Measurements from ENCODE around the gene TADA3. TPM values are rescaled to one million over a fixed set of nuclear protein-coding genes. Genes with fewer than 3 reads are reported as not detected.

The TADA3 gene
- total RNA-seq, 4 donors from 2014 or later: 45.0 to 61.1 (median 52.2) TPM

GRCh38 chr3:9762871-9763270 is 29.4 kb downstream of the TADA3 start:
- no peak for TF ChIP-seq CTCF (IDR thresholded peaks at IDR 0.05)
- ATAC-seq (ENCODE audit: low FRiP score) (no peak), DNase-seq (ENCODE audit: low spot score) (no peak)

- TF ChIP-seq CTCF (IDR thresholded peaks at IDR 0.05): no peak
- DNase-seq (ENCODE audit: low spot score): no peak
- ATAC-seq (ENCODE audit: low FRiP score): no peak
These were observed 30.4 kb downstream of the TADA3 start for GRCh38 chr3:9761919-9762318.

GRCh38 chr3:9760779-9761505 is 31.3 kb downstream of the TADA3 start:
- ATAC-seq (ENCODE audit: low FRiP score): no peak
- TF ChIP-seq CTCF (IDR thresholded peaks at IDR 0.05): no peak
- no peak for DNase-seq (ENCODE audit: low spot score)

GRCh38 chr3:9757427-9757826 is 34.8 kb downstream of the TADA3 start:
- TF ChIP-seq CTCF (IDR thresholded peaks at IDR 0.05): no peak
- DNase-seq (ENCODE audit: low spot score) (no peak), ATAC-seq (ENCODE audit: low FRiP score) (no peak)

- no peak for TF ChIP-seq CTCF (IDR thresholded peaks at IDR 0.05)
- no peak for ATAC-seq (ENCODE audit: low FRiP score)
- DNase-seq (ENCODE audit: low spot score): no peak
These were observed 37.6 kb downstream of the TADA3 start for GRCh38 chr3:9754678-9755077.

- DNase-seq (ENCODE audit: low spot score) (no peak), ATAC-seq (ENCODE audit: low FRiP score) (no peak)
- TF ChIP-seq CTCF (IDR thresholded peaks at IDR 0.05): no peak
These were observed 41.5 kb downstream of the TADA3 start for GRCh38 chr3:9750556-9751411.

Data from omental fat pad (tissue), 4 donors.